ENCODE measurements around the gene SIN3A.

SIN3A gene

DNA sequence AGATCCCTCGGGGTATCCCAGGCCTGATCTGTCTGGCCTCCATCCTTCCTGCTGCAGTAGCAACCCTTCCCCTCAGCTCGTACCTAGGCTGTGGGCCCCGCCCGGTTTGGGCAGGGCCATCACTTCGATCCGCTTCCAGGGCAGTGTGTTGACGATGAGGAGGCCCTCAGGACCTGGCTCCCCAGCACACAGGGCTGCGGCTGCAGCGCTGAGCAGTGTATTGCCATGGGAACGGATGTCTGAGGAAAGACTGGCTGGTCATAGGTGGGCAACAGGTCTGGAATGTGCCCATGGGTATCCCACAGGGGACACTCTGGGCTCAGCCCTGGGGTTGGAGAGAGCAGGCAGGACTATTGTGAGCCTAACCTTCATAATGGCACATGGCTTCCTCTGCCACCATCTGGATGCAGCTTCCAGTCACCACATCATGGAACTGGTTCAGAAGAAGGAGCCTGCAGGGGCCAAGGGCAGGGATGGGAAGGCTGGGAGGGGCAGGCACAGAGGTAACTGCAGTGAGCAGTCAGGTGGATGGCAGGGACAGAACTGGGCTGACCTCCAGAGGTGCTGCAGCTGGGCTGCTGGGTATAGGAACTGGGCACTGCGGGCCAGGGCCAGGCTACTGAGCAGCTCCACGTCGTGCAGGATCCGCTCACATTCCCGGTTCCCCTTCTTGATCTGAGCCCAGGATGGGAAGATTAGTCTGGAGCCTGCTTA lies 91.8 kb downstream of the SIN3A start:
- Histone ChIP-seq H3K4me3 (ENCODE audit: low read length) (no peak overlapping the region), H3K36me3 (ENCODE audit: control insufficient read depth, insufficient read depth, low read length) (peaks cover 35% of the 10 kb centered on the region), H3K4me1 (ENCODE audit: control insufficient read depth, insufficient read depth, low read length) (no peaks in the 10 kb centered on the region), H3K9me3 (ENCODE audit: control insufficient read depth, low read length) (no peaks in the 10 kb centered on the region), H3K27me3 (ENCODE audit: control insufficient read depth, insufficient read depth, low read length) (no peaks in the 10 kb centered on the region), H3K9ac (ENCODE audit: low read length) (no peak overlapping the region)

DNA sequence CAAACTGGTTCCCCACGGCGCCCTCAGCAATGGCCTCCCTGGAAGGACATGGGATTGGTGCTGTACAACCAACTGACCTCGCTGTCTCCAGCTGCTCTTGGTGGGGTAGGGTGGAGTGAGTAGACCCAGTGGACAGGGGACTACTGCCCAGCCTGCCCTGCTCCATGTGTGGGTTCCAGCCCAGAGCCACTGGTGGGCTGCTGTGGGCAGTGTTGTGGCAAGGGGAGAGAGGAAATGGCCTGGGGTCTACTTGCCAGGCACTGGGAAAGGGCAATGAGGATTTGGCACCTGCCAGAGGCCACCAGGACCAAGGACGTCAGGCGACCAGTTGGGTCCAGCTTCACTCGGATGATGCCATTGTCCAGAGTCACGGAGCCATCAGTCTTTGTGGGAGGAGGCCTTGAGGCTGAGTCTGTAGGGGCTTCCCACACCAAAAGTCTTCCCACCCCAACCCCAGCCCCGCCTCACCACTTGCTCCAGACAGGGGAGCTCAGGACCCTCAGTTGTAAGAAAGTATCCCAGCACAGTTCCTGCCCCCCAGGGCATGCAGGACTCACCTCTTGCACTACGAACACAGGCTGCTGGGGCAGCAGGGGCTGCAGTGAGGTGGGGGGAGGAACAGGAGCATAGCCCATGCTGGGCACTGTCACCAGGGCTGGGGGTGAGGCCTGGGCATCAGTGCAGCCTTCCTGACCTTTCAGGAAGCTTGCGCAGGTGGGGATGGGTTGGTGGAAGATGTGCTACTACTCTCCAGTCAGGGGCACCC lies 92.5 kb downstream of the SIN3A start:
- H3K27me3 ChIP-seq (ENCODE audit: control insufficient read depth, insufficient read depth, low read length), result no peaks in the 10 kb centered on the region
- no peaks in the 10 kb centered on the region for H3K9me3 ChIP-seq (ENCODE audit: control insufficient read depth, low read length)
- peaks cover 28% of the 10 kb centered on the region for H3K36me3 ChIP-seq (ENCODE audit: control insufficient read depth, insufficient read depth, low read length)
- H3K4me1 ChIP-seq (ENCODE audit: control insufficient read depth, insufficient read depth, low read length), result no peaks in the 10 kb centered on the region
- no peak overlapping the region for H3K4me3 ChIP-seq (ENCODE audit: low read length)
- no peak overlapping the region for H3K9ac ChIP-seq (ENCODE audit: low read length)

DNA sequence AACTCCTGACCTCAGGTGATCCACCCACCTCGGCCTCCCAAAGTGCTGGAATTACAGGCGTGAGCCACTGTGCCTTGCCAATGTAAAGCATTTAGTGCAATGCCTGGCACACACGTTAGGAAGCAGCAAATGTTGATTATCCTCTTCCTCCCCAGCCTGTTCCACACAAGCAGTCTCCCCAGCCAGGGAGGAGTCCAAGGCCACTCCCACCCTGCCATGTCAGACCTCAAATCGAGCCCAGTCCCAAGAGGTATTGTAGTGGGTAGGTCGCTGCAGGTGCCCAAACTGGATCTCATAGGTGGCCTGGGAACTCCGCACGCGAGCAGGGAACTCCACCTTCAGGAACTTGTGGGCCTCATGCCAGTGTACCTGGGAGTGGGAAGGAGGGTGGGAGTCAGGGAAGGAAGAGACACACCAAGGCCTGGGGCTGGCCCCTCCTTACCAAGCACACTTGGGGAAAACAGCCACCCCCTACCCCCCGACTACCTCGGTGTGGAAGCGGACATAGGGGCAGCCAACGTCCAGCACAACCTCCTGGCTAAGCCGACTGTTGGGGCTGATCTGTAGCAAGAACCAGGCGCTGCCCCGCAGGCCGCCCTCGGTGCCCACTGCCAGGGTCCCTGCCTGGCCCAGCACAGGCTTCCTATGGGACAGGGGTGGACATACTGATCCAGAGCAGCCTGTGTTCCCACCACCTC lies 93.4 kb downstream of the SIN3A start:
- Histone ChIP-seq H3K4me3 (ENCODE audit: low read length) (no peak overlapping the region), H3K9ac (ENCODE audit: low read length) (no peak overlapping the region), H3K4me1 (ENCODE audit: control insufficient read depth, insufficient read depth, low read length) (no peaks in the 10 kb centered on the region), H3K36me3 (ENCODE audit: control insufficient read depth, insufficient read depth, low read length) (peaks cover 24% of the 10 kb centered on the region), H3K9me3 (ENCODE audit: control insufficient read depth, low read length) (no peaks in the 10 kb centered on the region), H3K27me3 (ENCODE audit: control insufficient read depth, insufficient read depth, low read length) (no peaks in the 10 kb centered on the region)

DNA sequence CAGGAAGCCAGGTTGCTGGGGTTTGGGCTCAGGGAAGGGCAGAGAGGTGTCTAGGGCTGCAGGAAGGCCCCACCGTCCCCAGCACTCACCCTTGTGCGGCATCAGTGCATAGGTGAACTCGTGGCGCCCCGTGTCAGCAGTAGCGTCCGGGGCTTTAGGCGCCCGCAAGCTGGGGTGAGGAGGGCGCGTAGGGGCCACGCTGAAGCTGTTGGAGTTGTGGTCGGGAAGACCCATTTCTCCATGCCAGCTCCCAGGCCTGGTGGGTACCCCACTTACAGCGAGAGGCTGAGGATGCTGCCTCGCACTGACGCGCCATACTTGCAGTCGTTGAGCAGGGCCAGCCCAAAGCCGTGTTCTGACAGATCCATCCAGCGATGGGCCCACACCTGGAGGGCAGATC lies 95.0 kb downstream of the SIN3A start:
- H3K36me3 ChIP-seq (ENCODE audit: control insufficient read depth, insufficient read depth, low read length), result peaks cover 21% of the 10 kb centered on the region

DNA sequence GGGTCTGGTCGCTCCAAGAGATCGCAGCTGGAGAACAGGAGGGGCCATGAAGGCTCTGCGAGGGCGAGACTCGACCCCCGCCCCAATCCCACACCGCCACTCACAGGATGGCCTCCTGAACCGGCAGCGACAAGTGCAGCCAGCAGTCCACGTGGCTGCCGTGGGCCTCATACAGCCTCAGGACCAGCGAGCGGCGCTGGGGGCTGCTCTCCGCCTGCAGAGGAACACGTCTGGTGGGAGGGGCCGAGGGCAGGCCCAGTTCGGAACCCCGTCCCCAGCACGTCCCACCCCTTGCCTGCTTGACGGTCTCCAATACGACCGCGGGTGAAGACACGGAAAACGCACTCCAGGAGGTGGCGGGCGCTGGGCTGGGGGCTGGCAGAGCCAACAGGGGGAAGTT lies 95.5 kb downstream of the SIN3A start:
- Histone ChIP-seq H3K9ac (ENCODE audit: low read length) (no peak overlapping the region), H3K4me1 (ENCODE audit: control insufficient read depth, insufficient read depth, low read length) (no peaks in the 10 kb centered on the region), H3K36me3 (ENCODE audit: control insufficient read depth, insufficient read depth, low read length) (peaks cover 19% of the 10 kb centered on the region), H3K27me3 (ENCODE audit: control insufficient read depth, insufficient read depth, low read length) (no peaks in the 10 kb centered on the region), H3K9me3 (ENCODE audit: control insufficient read depth, low read length) (no peaks in the 10 kb centered on the region), H3K4me3 (ENCODE audit: low read length) (no peak overlapping the region)

More for the DNA sequence above, 95.0 kb downstream of the SIN3A start:
- H3K4me3 ChIP-seq (ENCODE audit: low read length), result no peak overlapping the region
- no peaks in the 10 kb centered on the region for H3K4me1 ChIP-seq (ENCODE audit: control insufficient read depth, insufficient read depth, low read length)
- no peaks in the 10 kb centered on the region for H3K9me3 ChIP-seq (ENCODE audit: control insufficient read depth, low read length)
- no peak overlapping the region for H3K9ac ChIP-seq (ENCODE audit: low read length)
- no peaks in the 10 kb centered on the region for H3K27me3 ChIP-seq (ENCODE audit: control insufficient read depth, insufficient read depth, low read length)

DNA sequence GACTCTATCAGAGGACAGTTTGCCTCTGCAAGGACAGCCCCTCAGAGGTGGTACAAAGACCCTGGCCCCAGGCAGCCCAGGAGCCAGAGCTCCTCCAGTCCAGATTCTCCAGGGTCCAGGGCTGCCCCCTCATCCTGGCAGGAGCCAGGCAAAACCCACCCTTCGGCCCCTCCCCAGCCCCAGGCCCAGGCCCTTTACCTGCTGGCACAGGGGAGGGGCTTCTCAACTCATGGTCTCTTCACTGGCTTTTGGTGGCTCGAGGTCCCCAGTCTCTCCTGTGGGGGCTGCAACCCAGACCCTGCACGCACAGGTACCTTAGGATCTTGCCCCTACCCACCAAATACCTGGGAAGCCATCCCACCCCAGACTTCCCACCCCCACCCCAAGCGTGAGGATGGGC lies 96.1 kb downstream of the SIN3A start:
- Histone ChIP-seq H3K9me3 (ENCODE audit: control insufficient read depth, low read length) (no peaks in the 10 kb centered on the region), H3K9ac (ENCODE audit: low read length) (no peak overlapping the region), H3K4me3 (ENCODE audit: low read length) (no peak overlapping the region), H3K4me1 (ENCODE audit: control insufficient read depth, insufficient read depth, low read length) (no peaks in the 10 kb centered on the region), H3K27me3 (ENCODE audit: control insufficient read depth, insufficient read depth, low read length) (no peaks in the 10 kb centered on the region), H3K36me3 (ENCODE audit: control insufficient read depth, insufficient read depth, low read length) (peaks cover 19% of the 10 kb centered on the region)

DNA sequence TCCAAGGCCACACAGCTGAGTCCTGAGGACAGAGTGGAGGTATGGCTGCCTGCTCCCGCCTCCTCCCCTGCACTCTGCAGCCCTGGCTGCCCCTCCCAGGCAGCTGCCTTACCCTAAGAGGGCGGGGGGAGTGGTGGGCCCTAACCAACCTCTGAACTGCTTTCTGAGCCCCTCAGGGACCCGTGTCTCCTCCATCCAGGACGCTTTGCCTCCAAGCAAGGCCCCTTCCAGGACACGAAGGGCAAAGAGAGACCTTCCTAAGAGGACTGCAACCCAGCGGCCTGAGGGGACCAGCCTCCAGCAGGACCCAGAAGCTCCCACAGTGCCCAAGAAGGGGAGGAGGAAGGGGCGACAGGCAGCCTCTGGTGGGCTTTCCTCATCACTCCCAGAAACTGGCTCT lies 97.0 kb downstream of the SIN3A start:
- no peak overlapping the region for H3K4me3 ChIP-seq (ENCODE audit: low read length)
- no peaks in the 10 kb centered on the region for H3K27me3 ChIP-seq (ENCODE audit: control insufficient read depth, insufficient read depth, low read length)
- no peaks in the 10 kb centered on the region for H3K9me3 ChIP-seq (ENCODE audit: control insufficient read depth, low read length)
- H3K9ac ChIP-seq (ENCODE audit: low read length), result no peak overlapping the region
- H3K4me1 ChIP-seq (ENCODE audit: control insufficient read depth, insufficient read depth, low read length), result no peaks in the 10 kb centered on the region
- H3K36me3 ChIP-seq (ENCODE audit: control insufficient read depth, insufficient read depth, low read length), result peaks cover 12% of the 10 kb centered on the region

DNA sequence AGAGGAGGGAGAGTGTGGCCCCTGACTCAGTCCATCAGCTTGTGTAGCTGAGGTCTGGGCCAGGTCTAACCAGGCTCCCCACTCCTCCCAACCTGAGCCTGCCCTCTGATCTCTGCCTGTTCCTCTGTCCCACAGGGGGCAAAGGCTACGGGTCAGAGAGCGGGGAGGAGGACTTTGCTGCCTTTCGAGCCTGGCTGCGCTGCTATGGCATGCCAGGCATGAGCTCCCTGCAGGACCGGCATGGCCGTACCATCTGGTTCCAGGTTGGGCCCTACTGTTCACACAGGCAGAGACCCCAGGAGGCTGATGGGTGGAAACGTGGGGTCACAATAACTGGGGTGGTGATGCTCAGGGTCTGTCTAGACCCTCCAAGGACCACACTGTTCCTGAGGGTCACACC lies 97.9 kb downstream of the SIN3A start:
- no peaks in the 10 kb centered on the region for H3K9me3 ChIP-seq (ENCODE audit: control insufficient read depth, low read length)
- H3K36me3 ChIP-seq (ENCODE audit: control insufficient read depth, insufficient read depth, low read length), result peaks cover 8% of the 10 kb centered on the region
- no peaks in the 10 kb centered on the region for H3K27me3 ChIP-seq (ENCODE audit: control insufficient read depth, insufficient read depth, low read length)
- H3K4me3 ChIP-seq (ENCODE audit: low read length), result no peak overlapping the region
- no peak overlapping the region for H3K9ac ChIP-seq (ENCODE audit: low read length)
- peaks cover 7% of the 10 kb centered on the region for H3K4me1 ChIP-seq (ENCODE audit: control insufficient read depth, insufficient read depth, low read length)

DNA sequence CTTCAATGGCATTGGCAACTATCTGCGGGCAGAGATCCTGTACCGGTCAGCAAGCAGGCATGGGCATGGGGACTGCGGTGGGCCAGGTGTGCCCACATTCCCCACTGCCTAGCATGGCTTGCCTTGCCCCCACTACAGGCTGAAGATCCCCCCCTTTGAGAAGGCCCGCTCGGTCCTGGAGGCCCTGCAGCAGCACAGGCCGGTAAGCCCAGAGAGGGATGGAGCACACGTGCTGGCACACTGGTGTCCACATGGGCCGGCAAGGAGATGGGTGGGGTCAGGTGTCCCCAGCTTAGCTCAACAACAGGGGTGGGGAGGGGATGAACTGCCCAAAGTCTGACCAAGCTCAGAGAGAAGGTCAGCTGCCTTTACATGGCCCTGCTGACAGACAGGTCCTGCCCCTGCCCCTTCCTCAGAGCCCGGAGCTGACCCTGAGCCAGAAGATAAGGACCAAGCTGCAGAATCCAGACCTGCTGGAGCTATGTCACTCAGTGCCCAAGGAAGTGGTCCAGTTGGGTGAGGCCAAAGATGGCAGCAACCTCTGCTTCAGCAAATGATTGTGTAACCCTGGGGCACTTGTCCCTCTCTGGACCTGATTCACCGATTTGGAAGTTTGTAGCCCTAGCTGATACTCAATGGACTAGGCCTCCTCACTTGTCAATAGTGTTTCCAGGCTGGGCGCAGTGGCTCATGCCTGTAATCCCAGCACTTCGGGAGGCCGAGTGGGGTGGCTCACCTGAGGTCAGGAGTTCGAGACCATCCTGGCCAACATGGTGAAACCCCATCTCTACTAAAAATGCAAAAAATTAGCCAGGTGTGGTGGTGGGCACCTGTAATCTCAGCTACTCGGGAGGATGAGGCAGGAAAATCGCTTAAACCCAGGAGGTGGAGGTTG lies 99.1 kb downstream of the SIN3A start:
- Histone ChIP-seq H3K9ac (ENCODE audit: low read length) (no peak overlapping the region), H3K27me3 (ENCODE audit: control insufficient read depth, insufficient read depth, low read length) (no peaks in the 10 kb centered on the region), H3K9me3 (ENCODE audit: control insufficient read depth, low read length) (no peaks in the 10 kb centered on the region), H3K36me3 (ENCODE audit: control insufficient read depth, insufficient read depth, low read length) (peaks cover 8% of the 10 kb centered on the region), H3K4me3 (ENCODE audit: low read length) (no peak overlapping the region), H3K4me1 (ENCODE audit: control insufficient read depth, insufficient read depth, low read length) (peaks cover 10% of the 10 kb centered on the region)

DNA sequence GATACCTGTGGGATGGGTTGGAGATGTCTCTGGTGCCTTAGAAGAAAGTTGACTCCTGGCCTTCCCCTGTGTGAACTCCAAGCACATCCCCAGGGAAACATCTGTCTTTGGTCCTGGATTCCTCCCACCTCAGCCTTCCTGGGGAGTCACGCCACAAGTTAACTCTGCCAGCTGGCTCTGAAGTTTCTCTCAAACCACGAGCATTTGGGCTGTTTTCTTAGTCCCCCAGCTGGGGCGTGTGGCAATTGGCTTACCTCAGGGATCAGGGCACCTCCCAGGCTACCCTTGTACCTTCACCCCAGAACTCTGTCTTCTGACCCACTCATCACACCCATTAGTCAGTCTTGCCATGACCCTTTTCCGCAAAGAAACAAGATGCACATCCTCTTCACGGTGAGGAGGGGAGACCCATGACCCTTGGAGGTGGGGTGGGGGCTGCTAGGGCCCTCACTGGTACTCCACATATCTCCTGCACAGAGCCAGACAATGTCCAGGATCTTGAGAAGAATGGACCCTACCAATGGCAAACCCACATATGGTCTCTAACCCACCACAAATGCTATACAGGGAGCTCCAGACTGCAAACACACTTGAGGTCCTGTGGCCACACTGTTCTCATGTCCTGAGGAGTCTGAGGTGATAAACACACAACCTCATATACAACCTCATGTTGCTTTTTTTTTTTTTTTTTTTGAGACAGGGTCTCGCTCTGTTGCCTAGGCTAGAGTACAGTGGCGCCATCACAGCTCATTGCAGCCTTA lies 100.7 kb downstream of the SIN3A start:
- peaks cover 3% of the 10 kb centered on the region for H3K36me3 ChIP-seq (ENCODE audit: control insufficient read depth, insufficient read depth, low read length)
- no peaks in the 10 kb centered on the region for H3K9me3 ChIP-seq (ENCODE audit: control insufficient read depth, low read length)
- no peaks in the 10 kb centered on the region for H3K27me3 ChIP-seq (ENCODE audit: control insufficient read depth, insufficient read depth, low read length)
- no peak overlapping the region for H3K9ac ChIP-seq (ENCODE audit: low read length)
- no peak overlapping the region for H3K4me3 ChIP-seq (ENCODE audit: low read length)
- H3K4me1 ChIP-seq (ENCODE audit: control insufficient read depth, insufficient read depth, low read length), result peaks cover 18% of the 10 kb centered on the region
